NCI-H748 (cell line): ENCODE results near the gene MOB3B.
"Not testable (repeated sequence)": the region's sequence is repeated elsewhere in the genome, so short reads cannot be mapped to it uniquely, and the experiment has no call there.

Source experiments
- DNase-seq: peaks from one replicate; lab custom pipeline; 2025; ENCODE audit not compliant: unreplicated experiment; lab: John Stamatoyannopoulos, UW

MOB3B gene

GRCh38 chr9:27482709-27483108, 46.9 kb downstream of the MOB3B start:
- no peak for DNase-seq

DNA sequence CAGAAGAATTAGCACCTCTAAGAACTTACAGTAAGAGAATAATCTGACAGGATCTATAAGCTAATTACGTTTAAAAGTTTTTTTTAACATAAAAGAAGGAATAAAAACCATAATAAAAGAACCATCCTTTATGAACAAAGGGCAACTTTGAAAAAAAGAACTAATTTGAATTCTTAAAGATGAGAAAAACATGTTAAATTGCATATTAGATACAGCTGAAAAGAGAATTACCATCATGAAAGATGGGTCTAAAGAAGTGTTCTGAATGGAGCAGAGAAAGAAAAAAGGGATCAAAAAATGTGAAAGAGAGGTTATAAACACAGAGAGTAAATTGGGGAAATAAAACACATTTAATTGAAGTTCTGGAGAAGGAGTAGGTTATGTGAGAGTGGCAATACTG, 51.3 kb downstream of the MOB3B start:
- no peak for DNase-seq

GRCh38 chr9:27476870-27477515, 52.6 kb downstream of the MOB3B start:
- no peak for DNase-seq

DNA sequence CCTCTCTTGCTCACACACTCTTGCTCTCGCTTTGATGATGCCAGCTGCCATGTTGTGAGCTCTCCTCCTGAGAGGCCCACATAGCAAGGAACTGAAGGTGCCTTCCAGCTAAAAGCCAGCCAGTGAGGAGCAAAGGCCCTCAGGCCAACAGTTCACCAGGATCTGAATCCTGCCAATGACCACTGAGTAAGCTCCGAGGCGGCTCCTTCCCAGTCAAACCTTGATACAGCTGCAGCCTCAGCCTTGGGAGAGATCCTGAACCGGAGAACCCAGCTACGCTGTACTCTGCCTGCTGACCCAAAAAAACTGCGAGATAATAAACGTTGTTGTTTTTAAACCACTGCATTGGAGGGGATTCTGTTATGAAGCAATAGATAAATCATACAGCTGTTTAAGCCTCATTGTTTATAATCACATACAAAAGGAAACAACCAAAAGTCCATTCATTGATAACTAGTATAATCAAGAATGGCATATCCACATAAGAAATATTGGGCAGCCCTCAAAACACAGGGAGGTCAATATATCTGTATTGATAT, 54.5 kb downstream of the MOB3B start:
- no peak for DNase-seq

DNA sequence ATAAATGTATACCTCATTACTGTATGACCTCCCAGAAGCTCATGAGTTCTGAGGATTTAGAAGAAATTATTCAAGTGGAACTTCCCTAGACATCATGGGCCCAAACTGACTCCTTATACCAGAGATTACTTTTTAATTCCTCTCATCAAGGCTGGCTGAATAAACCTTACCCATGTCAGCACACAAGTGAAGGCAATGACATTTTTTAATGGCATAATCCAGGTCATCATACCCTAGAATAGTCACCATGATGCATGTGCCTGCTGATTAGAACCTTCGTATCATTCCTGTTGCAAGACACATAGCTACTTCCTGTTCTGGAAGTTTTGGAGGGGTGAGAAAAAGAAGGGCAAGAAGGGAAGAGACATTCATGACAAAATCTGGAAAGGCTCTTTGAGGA, 55.3 kb downstream of the MOB3B start:
- no peak for DNase-seq

GRCh38 chr9:27473111-27473529, 56.5 kb downstream of the MOB3B start:
- DNase-seq: no peak

DNA sequence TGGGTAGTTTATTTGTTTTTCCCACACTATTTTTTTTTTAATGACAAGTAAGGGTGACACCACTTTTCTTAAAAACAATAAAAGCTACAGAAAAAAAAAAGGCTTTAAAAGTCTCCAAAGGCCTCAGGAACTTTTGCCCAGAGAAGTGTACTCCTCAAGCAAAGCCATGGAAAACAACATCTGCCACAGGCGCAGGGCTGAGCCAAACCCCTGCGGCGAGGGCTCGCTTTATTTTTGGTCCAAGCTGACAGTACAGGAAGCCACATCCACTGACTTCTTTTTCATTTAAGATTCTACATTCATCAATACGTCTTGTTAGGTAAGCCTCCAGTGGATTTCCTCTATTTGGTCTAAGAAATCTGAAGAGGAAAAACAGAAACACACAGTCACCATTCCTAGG, 57.4 kb downstream of the MOB3B start:
- no peak for DNase-seq

DNA sequence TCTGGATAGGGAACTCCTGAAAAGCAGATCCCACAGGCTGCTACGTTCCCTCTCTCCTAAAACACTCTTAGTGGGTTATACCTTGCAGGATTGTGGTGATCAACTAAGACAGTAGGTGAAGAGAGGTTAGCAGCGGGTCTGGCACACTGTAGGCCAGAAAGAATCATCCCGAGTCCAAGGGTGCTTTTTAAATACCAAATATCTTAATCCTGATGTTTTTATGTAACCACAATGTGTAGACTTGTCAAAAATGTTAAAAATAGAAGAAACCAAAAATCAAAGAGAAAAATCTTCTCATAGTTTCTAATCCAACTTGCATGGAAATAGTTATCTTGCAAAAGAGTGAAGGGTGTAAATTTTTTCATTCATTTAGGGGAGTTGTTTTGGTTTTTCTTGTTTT, 57.8 kb downstream of the MOB3B start:
- no peak for DNase-seq

GRCh38 chr9:27471366-27471765, 58.2 kb downstream of the MOB3B start:
- DNase-seq: no peak

GRCh38 chr9:27470291-27470856, 59.2 kb downstream of the MOB3B start:
- DNase-seq: no peak

- no peak for DNase-seq
Observed at GRCh38 chr9:27469550-27469949, 60.1 kb downstream of the MOB3B start.

DNA sequence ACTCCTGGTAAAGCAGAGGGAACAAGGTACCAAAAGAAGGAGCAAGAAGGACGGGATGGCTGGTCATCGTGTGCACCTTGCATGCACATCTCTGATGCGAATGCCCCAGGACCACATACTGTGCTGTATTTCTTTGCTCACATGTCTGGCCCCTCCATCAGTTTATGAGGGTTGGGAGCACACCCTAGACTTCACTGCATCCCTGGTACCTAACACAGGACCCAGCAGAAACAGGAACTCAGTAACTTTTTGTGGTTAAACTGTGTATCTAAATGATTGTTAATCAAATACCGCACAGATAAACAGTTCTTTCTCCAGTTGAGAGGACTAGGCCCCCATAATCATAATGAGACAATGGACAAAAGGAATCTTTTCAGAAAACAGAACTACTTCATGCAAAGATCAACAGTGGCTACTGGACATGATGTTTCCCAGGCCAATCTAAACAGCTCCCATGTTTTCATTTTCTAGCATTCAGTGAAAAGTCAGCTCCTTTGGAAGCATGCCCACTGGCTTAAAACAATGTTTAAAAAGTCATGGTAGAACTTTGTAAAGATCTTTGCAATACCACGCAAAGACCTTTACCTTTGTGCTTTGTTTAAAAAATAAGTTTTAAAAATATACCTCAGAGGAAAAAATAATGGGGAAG, 61.0 kb downstream of the MOB3B start:
- DNase-seq: no peak

DNA sequence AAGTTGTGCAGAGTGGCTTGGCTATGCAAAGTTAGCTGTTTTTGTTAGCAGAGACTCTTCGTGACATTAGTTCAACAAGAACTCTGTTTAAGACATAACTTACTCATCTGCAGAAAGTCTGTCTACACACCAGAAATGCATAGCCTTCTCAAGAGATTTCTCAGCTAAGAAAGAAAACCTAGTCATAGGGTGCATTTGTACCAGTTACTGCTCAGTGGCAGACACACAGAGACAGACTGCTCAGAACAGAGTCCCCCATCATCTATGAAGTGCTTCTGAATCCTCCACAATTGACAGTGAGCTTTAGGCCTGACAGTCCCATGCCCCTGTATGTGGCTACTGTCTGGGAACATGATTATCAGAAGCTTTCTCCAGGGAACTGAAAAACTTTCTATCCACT, 61.6 kb downstream of the MOB3B start:
- no peak for DNase-seq

DNA sequence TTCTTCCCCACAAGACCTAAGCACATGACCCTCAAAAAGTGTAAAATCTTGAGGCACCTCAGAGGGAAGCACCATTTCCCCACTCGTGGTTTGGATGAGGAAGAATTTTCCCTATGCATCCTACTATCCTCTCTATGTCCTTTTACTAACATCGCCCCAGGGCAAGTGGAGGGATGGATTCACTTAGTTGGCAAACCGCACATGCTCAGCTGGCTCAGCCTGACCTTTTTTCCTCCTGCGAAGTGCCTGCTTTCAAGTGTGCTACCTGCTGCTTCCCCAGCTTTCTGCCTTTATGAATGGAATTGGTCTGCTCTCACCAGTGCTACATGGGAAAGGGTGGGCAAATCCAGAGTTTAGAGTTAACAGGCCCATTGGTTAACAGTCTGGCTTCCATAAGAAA, 62.1 kb downstream of the MOB3B start:
- no peak for DNase-seq

DNA sequence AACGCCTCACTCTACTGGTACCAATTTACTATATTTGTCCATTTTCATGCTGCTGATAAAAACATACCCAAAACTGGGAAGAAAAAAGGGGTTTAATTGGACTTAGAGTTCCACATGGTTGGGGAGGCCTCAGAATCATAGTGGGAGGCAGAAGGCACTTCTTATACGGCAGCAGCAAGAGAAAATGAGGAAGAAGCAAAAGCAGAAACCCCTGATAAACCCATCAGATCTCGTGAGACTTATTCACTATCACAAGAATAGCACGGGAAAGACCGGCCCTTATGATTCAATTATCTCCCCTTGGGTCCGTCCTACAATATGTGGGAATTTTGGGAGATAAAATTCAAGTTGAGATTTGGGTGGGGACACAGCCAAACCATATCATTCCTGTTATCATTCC, 63.1 kb downstream of the MOB3B start:
- DNase-seq: not testable (repeated sequence)

DNA sequence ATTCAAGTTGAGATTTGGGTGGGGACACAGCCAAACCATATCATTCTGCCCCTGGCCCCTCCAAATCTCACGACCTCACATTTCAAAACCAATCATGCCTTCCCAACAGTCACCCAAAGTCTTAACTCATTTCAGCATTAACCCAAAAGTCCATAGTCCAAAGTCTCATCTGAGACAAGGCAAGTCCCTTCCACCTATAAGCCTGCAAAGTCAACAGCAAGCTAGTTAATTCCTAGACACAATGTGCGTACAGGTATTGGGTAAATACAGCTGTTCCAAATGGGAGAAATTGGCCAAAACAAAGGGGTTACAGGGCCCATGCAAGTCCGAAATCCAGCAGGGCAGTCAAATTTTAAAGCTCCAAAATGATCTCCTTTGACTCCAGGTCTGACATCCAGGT, 64.7 kb downstream of the MOB3B start:
- DNase-seq: peak; percentile 39

DNA sequence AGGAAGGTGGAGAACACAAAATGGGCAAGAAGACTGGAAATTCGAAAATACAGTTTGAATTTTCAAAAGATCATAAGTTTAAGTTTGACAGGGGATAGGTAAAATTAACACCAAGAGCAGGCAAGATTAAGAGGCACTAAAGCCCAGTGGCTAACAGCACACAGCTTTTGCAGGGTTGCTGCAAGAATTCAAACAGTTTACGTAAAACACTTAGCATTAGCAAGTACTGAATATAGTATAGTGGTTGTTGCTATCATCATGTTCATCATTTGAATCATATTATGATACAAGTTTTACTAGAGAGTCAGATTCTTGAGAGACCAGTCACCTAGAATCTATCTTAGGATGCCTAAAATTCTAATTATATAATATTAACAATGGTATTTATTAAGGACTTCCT, 66.8 kb downstream of the MOB3B start:
- DNase-seq: no peak

GRCh38 chr9:27462434-27462833, 67.2 kb downstream of the MOB3B start:
- DNase-seq: no peak

- no peak for DNase-seq
Observed at GRCh38 chr9:27460226-27461023, 69.2 kb downstream of the MOB3B start.

GRCh38 chr9:27457445-27457844, 72.2 kb downstream of the MOB3B start:
- no peak for DNase-seq

DNA sequence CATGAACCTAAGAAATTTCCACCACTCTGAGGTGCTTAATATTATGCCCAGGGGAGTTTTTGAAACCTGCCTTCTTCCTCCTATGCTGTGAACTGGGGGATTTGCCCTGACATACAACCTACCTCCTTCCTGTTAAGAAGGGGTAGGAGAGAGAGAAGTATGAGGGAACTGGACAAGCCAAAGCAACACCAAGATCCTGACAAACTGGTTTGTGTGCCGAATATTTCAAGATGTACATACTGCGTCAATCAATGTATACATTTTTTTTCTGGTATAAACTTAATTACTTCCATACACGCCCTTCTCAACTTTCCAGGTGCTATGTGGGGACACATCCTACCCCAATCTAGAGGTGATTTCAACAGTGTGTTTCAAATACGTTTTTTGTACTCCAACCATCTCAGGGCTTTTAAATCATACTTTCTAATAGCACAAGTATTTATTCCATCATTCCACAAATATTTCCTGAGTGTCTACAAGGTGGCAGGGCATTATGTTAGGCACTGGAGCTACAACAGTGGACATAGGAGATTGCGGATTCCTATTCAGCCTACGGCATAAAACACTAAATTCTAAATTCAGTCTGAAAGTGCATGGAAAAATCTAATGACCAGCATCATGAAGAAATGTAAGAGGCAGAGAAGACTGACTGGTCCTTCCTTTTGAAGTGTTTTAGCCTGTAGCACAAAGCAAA, 75.6 kb downstream of the MOB3B start:
- DNase-seq: no peak
